Activated CD8-positive, alpha-beta memory T cell treated with anti-CD3 and anti-CD28 coated beads, Interleukin-2, amount 10 ng/mL, durations not matched to agents 7 days and 5 days (primary cell): Measurements from ENCODE around the gene UBE2R2. TPM values are rescaled to one million over a fixed set of nuclear protein-coding genes. Genes with fewer than 3 reads are reported as not detected.
A peak's percentile ranks its signal among the peaks of the same experiment; 100 is the strongest.
"Not testable (repeated sequence)": the region's sequence is repeated elsewhere in the genome, so short reads cannot be mapped to it uniquely, and the experiment has no call there.

Source experiments
- ATAC-seq: fragments of 150-1000 bp; cut with Tn5 transposase; one replicate; pipeline ENCODE4 v1.10.0; 2021; ENCODE audit warnings: moderate library complexity
- CTCF ChIA-PET: fragments of 350-600 bp; sonication (Branson Sonifier 250); formaldehyde crosslinking; loops from one replicate; lab custom pipeline; 2021; ENCODE audit warnings: antibody characterized with exemption; lab: Charles Lee
- DNase-seq: peaks from one replicate; pipeline ENCODE4 v3.0.0-alpha.2; 2020
- H3K27ac Mint-ChIP-seq: one replicate; pipeline ENCODE4 v1.8.0; 2021; ENCODE audit warnings: mild to moderate bottlenecking, mixed read lengths
- H3K27me3 Mint-ChIP-seq: one replicate; pipeline ENCODE4 v1.8.0; 2021; ENCODE audit warnings: mixed read lengths
- H3K36me3 Mint-ChIP-seq: one replicate; pipeline ENCODE4 v1.8.0; 2021; ENCODE audit warnings: mild to moderate bottlenecking, mixed read lengths
- H3K4me1 Mint-ChIP-seq: one replicate; pipeline ENCODE4 v1.8.0; 2021; ENCODE audit warnings: mixed read lengths
- H3K4me3 Mint-ChIP-seq: one replicate; pipeline ENCODE4 v1.8.0; 2021; ENCODE audit warnings: mild to moderate bottlenecking, moderate library complexity, mixed read lengths
- H3K9me3 Mint-ChIP-seq: one replicate; pipeline ENCODE4 v1.8.0; 2022; ENCODE audit warnings: low read depth, mixed read lengths
- total RNA-seq, 2 experiments: library from RNA; stranded (reverse); gene quantifications; one replicate each; pipeline ENCODE4 v1.2.3, GENCODE V29; 2021

Gene UBE2R2
- total RNA-seq, 2 experiments from 2014 or later, result 30.8 to 31.0 TPM

GRCh38 chr9:33939924-33940874 is 123.2 kb downstream of the UBE2R2 start:
- CTCF ChIA-PET, result no interaction called here
- peak; percentile 23 for ATAC-seq
- no peak overlapping the region for H3K27ac Mint-ChIP-seq
- H3K9me3 Mint-ChIP-seq, result no peaks in the 10 kb centered on the region
- H3K36me3 Mint-ChIP-seq, result peaks cover 43% of the 10 kb centered on the region
- no peaks in the 10 kb centered on the region for H3K4me1 Mint-ChIP-seq
- no peak for DNase-seq
- H3K4me3 Mint-ChIP-seq, result no peak overlapping the region
- H3K27me3 Mint-ChIP-seq, result no peaks in the 10 kb centered on the region

GRCh38 chr9:33942471-33943083 is 125.6 kb downstream of the UBE2R2 start:
- no peaks in the 10 kb centered on the region for H3K9me3 Mint-ChIP-seq
- CTCF ChIA-PET, result no interaction called here
- DNase-seq, result no peak
- H3K4me1 Mint-ChIP-seq, result no peaks in the 10 kb centered on the region
- no peak overlapping the region for H3K27ac Mint-ChIP-seq
- H3K4me3 Mint-ChIP-seq, result no peak overlapping the region
- no peaks in the 10 kb centered on the region for H3K27me3 Mint-ChIP-seq
- no peak for ATAC-seq
- H3K36me3 Mint-ChIP-seq, result peaks cover 45% of the 10 kb centered on the region

GRCh38 chr9:33943389-33943788 is 126.4 kb downstream of the UBE2R2 start:
- Mint-ChIP-seq H3K4me1 (no peaks in the 10 kb centered on the region), H3K27ac (no peak overlapping the region), H3K36me3 (peaks cover 51% of the 10 kb centered on the region), H3K9me3 (no peaks in the 10 kb centered on the region), H3K27me3 (no peaks in the 10 kb centered on the region), H3K4me3 (no peak overlapping the region)
- DNase-seq, result no peak
- ATAC-seq, result no peak
- CTCF ChIA-PET, result no interaction called here

- Mint-ChIP-seq H3K27ac (no peak overlapping the region), H3K27me3 (no peaks in the 10 kb centered on the region), H3K9me3 (no peaks in the 10 kb centered on the region), H3K4me3 (no peak overlapping the region), H3K36me3 (peaks cover 50% of the 10 kb centered on the region), H3K4me1 (no peaks in the 10 kb centered on the region)
- CTCF ChIA-PET, result interaction anchor here (1.2 kb wide), 1 partner anchor 25 kb away, joined by 3 read pairs; no protein-coding TSS in a partner anchor
- no peak for ATAC-seq
- DNase-seq, result no peak
Measured at GRCh38 chr9:33946779-33947535, 130.0 kb downstream of the UBE2R2 start.

- no peak for DNase-seq
Measured at GRCh38 chr9:33950371-33950770, 133.4 kb downstream of the UBE2R2 start.

GRCh38 chr9:33952066-33952465 is 135.1 kb downstream of the UBE2R2 start:
- Mint-ChIP-seq H3K27me3 (no peaks in the 10 kb centered on the region), H3K4me1 (peaks cover 6% of the 10 kb centered on the region), H3K9me3 (no peaks in the 10 kb centered on the region), H3K36me3 (peaks cover 42% of the 10 kb centered on the region), H3K4me3 (no peak overlapping the region), H3K27ac (no peak overlapping the region)
- no peak for ATAC-seq
- CTCF ChIA-PET, result no interaction called here
- DNase-seq, result no peak

More at GRCh38 chr9:33950371-33950770, 133.4 kb downstream of the UBE2R2 start:
- Mint-ChIP-seq H3K9me3 (no peaks in the 10 kb centered on the region), H3K4me3 (no peak overlapping the region), H3K4me1 (peaks cover 2% of the 10 kb centered on the region), H3K36me3 (peaks cover 46% of the 10 kb centered on the region), H3K27me3 (no peaks in the 10 kb centered on the region), H3K27ac (no peak overlapping the region)
- no peak for ATAC-seq
- CTCF ChIA-PET, result no interaction called here

- Mint-ChIP-seq H3K27me3 (no peaks in the 10 kb centered on the region), H3K4me1 (peaks cover 6% of the 10 kb centered on the region), H3K36me3 (peaks cover 33% of the 10 kb centered on the region), H3K9me3 (no peaks in the 10 kb centered on the region), H3K27ac (no peak overlapping the region), H3K4me3 (no peak overlapping the region)
- DNase-seq (no peak), ATAC-seq (no peak)
- CTCF ChIA-PET, result interaction anchor here (0.7 kb wide), 1 partner anchor 119 kb away, joined by 3 read pairs; no protein-coding TSS in a partner anchor
Measured at GRCh38 chr9:33956544-33956943, 139.6 kb downstream of the UBE2R2 start.

- no peak overlapping the region for H3K4me3 Mint-ChIP-seq
- peaks cover 6% of the 10 kb centered on the region for H3K4me1 Mint-ChIP-seq
- H3K27ac Mint-ChIP-seq, result no peak overlapping the region
- H3K27me3 Mint-ChIP-seq, result no peaks in the 10 kb centered on the region
- H3K36me3 Mint-ChIP-seq, result peaks cover 20% of the 10 kb centered on the region
- ATAC-seq, result no peak
- CTCF ChIA-PET, result interaction anchor here (0.5 to 1.3 kb wide), 2 partner anchors 9 to 113 kb away, joined by 3 to 5 read pairs; no protein-coding TSS in a partner anchor
- no peaks in the 10 kb centered on the region for H3K9me3 Mint-ChIP-seq
- DNase-seq, result no peak
Measured at GRCh38 chr9:33959725-33960124, 142.8 kb downstream of the UBE2R2 start.

- H3K4me3 Mint-ChIP-seq, DNase-seq, H3K27me3 Mint-ChIP-seq, ATAC-seq, CTCF ChIA-PET, H3K9me3 Mint-ChIP-seq, H3K4me1 Mint-ChIP-seq, H3K27ac Mint-ChIP-seq: not testable (repeated sequence)
- H3K36me3 Mint-ChIP-seq, result peaks cover 21% of the 10 kb centered on the region
Measured at GRCh38 chr9:33962468-33962867, 145.5 kb downstream of the UBE2R2 start.

GRCh38 chr9:33964086-33964768 is 147.3 kb downstream of the UBE2R2 start:
- H3K27me3 Mint-ChIP-seq, result no peaks in the 10 kb centered on the region
- peaks cover 20% of the 10 kb centered on the region for H3K36me3 Mint-ChIP-seq
- no peaks in the 10 kb centered on the region for H3K4me1 Mint-ChIP-seq
- no peak overlapping the region for H3K4me3 Mint-ChIP-seq
- peak overlapping the region; percentile 46 for H3K27ac Mint-ChIP-seq
- ATAC-seq (no peak), DNase-seq (no peak)
- CTCF ChIA-PET, result interaction anchor here (0.8 to 1.4 kb wide), 5 partner anchors 44 to 244 kb away, joined by 3 to 4 read pairs (median 3); no protein-coding TSS in a partner anchor
- H3K9me3 Mint-ChIP-seq, result no peaks in the 10 kb centered on the region
